Endothelial cell of umbilical vein (primary cell): ENCODE measurements around the gene CNPPD1. TPM values are rescaled to one million over a fixed set of nuclear protein-coding genes. Genes with fewer than 3 reads are reported as not detected.

Experiments used
- BruUV-seq: library from RNA; stranded (reverse); fragments of 400-500 nt; replicated peaks from 2 replicates; lab custom pipeline; 2021; lab: Mats Ljungman, UMichigan
- CTCF ChIA-PET: fragments of 300-600, 350-600 bp; sonication (Branson Sonifier 250); formaldehyde crosslinking; loops from one replicate; lab custom pipeline; 2021; ENCODE audit warnings: antibody characterized with exemption, inconsistent platforms; lab: Charles Lee
- POLR2A ChIA-PET: fragments of 300-600, 350-600 bp; sonication (Branson Sonifier 250); formaldehyde crosslinking; loops from one replicate; lab custom pipeline; 2021; ENCODE audit warnings: antibody characterized with exemption, inconsistent platforms; lab: Charles Lee
- DNase-seq: peaks from one replicate; pipeline ENCODE4 v3.0.0-alpha.2; 2011; ENCODE audit warnings: low read depth, low spot score
- FAIRE-seq: peaks from 2 replicates; lab custom pipeline; 2011; peaks lifted over from hg19 to GRCh38; lab: Jason Lieb, UNC
- H2AFZ ChIP-seq: 2 replicates; pipeline ENCODE4 v1.6.0; 2012; ENCODE audit warnings: low read depth, low read length, control low read depth, inconsistent platforms
- H3K27ac ChIP-seq: 2 replicates; pipeline ENCODE4 v1.5.1; 2011; ENCODE audit warnings: low read depth, mild to moderate bottlenecking, control low read depth, low read length, moderate library complexity; ENCODE audit not compliant: insufficient read depth
- H3K27me3 ChIP-seq, 2 experiments: 2 replicates each; pipeline versions ENCODE4 v1.6.0 to v1.6.1; 2011; ENCODE audit warnings: low read length in 2 of 2, mixed read lengths in 1 of 2; ENCODE audit not compliant: control insufficient read depth in 2 of 2, insufficient read depth in 2 of 2
- H3K36me3 ChIP-seq, 2 experiments: 2 replicates in 1 of 2; 3 replicates in 1 of 2; pipeline ENCODE4 v1.5.1; 2011; ENCODE audit warnings: low read length in 2 of 2, mild to moderate bottlenecking in 1 of 2, moderate library complexity in 1 of 2; ENCODE audit not compliant: control insufficient read depth in 2 of 2, insufficient read depth in 2 of 2; ENCODE audit errors: extremely low read depth in 1 of 2
- H3K4me1 ChIP-seq: 3 replicates; pipeline ENCODE4 v1.5.1; 2011; ENCODE audit warnings: mild to moderate bottlenecking, low read length; ENCODE audit not compliant: control insufficient read depth, insufficient read depth; ENCODE audit errors: extremely low read depth
- H3K4me2 ChIP-seq: 2 replicates; pipeline ENCODE4 v1.6.1; 2011; ENCODE audit warnings: low read length, control low read depth, mixed read lengths; ENCODE audit not compliant: insufficient read depth
- H3K4me3 ChIP-seq, 3 experiments: fragments of 200-600 bp in 1 of 3; sonication (generic), shearing (Covaris generic) in 1 of 3; replicated peaks in 1 of 3; 2 replicates each; pipeline ENCODE4 v1.5.1; 2011 to 2016; ENCODE audit warnings: control low read depth in 3 of 3, low read length in 3 of 3, mild to moderate bottlenecking in 2 of 3, inconsistent platforms in 1 of 3, low read depth in 1 of 3, moderate library complexity in 1 of 3; ENCODE audit not compliant: insufficient read depth in 1 of 3
- H3K79me2 ChIP-seq: 2 replicates; pipeline ENCODE4 v1.6.0; 2012; ENCODE audit warnings: low read length, inconsistent platforms; ENCODE audit not compliant: control insufficient read depth, insufficient read depth
- H3K9ac ChIP-seq: replicated peaks from 2 replicates; pipeline ENCODE3; 2011; ENCODE audit warnings: low read length, control low read depth; ENCODE audit not compliant: insufficient read depth; ENCODE audit errors: extremely low read depth
- H3K9me1 ChIP-seq: replicated peaks from 3 replicates; pipeline ENCODE4 v1.6.0; 2011; ENCODE audit warnings: mild to moderate bottlenecking, low read length; ENCODE audit not compliant: control insufficient read depth, insufficient read depth; ENCODE audit errors: extremely low read depth
- H3K9me3 ChIP-seq: replicated peaks from 2 replicates; pipeline ENCODE4 v1.5.1; 2012; ENCODE audit warnings: low read length, inconsistent platforms; ENCODE audit not compliant: control insufficient read depth, insufficient read depth
- H4K20me1 ChIP-seq: replicated peaks from 2 replicates; pipeline ENCODE3; 2011; ENCODE audit warnings: mild to moderate bottlenecking, low read length; ENCODE audit not compliant: control insufficient read depth, insufficient read depth; ENCODE audit errors: extremely low read depth
- EZH2 ChIP-seq: IDR thresholded peaks from 2 replicates; pipeline ENCODE4 v1.6.1; 2012; ENCODE audit warnings: borderline replicate concordance, low read depth, mild to moderate bottlenecking, moderate library complexity, low read length, inconsistent platforms; ENCODE audit not compliant: severe bottlenecking
- FOS ChIP-seq: IDR thresholded peaks from 2 replicates; pipeline ENCODE4 v1.6.1; 2011; ENCODE audit warnings: mild to moderate bottlenecking, low read length, moderate library complexity, borderline replicate concordance; ENCODE audit not compliant: insufficient read depth
- GATA2 ChIP-seq: IDR thresholded peaks from 2 replicates; pipeline ENCODE4 v1.7.0; 2011; ENCODE audit warnings: low read depth, mild to moderate bottlenecking, moderate library complexity, mixed read lengths, low read length; ENCODE audit not compliant: insufficient read length, insufficient read depth
- JUN ChIP-seq: IDR thresholded peaks from 2 replicates; pipeline ENCODE4 v1.6.1; 2011; ENCODE audit warnings: borderline replicate concordance, low read depth; ENCODE audit not compliant: insufficient read length, insufficient read depth
- MAX ChIP-seq: IDR thresholded peaks from 2 replicates; pipeline ENCODE4 v1.6.1; 2011; ENCODE audit not compliant: insufficient read depth, insufficient read length
- MYC ChIP-seq: IDR thresholded peaks from one replicate; pipeline ENCODE4 v1.6.1; 2011; ENCODE audit warnings: mild to moderate bottlenecking, low read depth, low read length
- POLR2A ChIP-seq: IDR thresholded peaks from 2 replicates; pipeline ENCODE4 v1.6.1; 2012; ENCODE audit warnings: low read depth, mild to moderate bottlenecking, control low read depth, low read length
- POLR2AphosphoS5 ChIP-seq: IDR thresholded peaks from 2 replicates; pipeline ENCODE4 v1.6.1; 2012; ENCODE audit warnings: low read depth, mild to moderate bottlenecking, control low read depth, low read length, moderate library complexity; ENCODE audit not compliant: insufficient read depth
- dilution Hi-C: fragments of 300-500 bp; cut with MboI; formaldehyde crosslinking; loops from one replicate; pipeline ENCODE4 v1.15.0; 2019; ENCODE audit warnings: low sequenced_read_pairs; ENCODE audit not compliant: extremely low pct_ligation_motif_present
- intact Hi-C: fragments of 100-400 bp; cut with micrococcal nuclease; formaldehyde crosslinking; loops from one replicate; pipeline ENCODE4 v1.10.0; 2022
- polyA plus RNA-seq, 4 experiments: library from polyadenylated mRNA; depleted of rRNA in 3 of 4; stranded (reverse) in 3 of 4; unstranded in 1 of 4; fragments of >200 nt; gene quantifications; 2 replicates each; pipeline versions ENCODE4 v1.2.1 to v1.2.3, GENCODE V29; 2011 to 2012; ENCODE audit warnings: missing spikeins in 1 of 4
- total RNA-seq: library from RNA; stranded (reverse); gene quantifications from 2 replicates; pipeline ENCODE4 v1.2.3, GENCODE V29; 2021
- TF ChIP-seq, protein P1 (sequence below), 2 donors: IDR thresholded peaks; 1 replicate in 1 of 2; 2 replicates in 1 of 2; pipeline ENCODE4 v1.5.1; 2011; ENCODE audit warnings: low read length in 2 of 2, mild to moderate bottlenecking in 2 of 2, moderate library complexity in 2 of 2, control low read depth in 1 of 2, inconsistent platforms in 1 of 2, low read depth in 1 of 2; ENCODE audit not compliant: insufficient read depth in 1 of 2; ENCODE audit errors: extremely low read depth in 1 of 2

CNPPD1 gene
- total and polyA plus RNA-seq, 2 donors (not counting 3 experiments of a cell fraction or from before 2014, with no cell fraction given), result 44.0 to 55.7 TPM

DNA sequence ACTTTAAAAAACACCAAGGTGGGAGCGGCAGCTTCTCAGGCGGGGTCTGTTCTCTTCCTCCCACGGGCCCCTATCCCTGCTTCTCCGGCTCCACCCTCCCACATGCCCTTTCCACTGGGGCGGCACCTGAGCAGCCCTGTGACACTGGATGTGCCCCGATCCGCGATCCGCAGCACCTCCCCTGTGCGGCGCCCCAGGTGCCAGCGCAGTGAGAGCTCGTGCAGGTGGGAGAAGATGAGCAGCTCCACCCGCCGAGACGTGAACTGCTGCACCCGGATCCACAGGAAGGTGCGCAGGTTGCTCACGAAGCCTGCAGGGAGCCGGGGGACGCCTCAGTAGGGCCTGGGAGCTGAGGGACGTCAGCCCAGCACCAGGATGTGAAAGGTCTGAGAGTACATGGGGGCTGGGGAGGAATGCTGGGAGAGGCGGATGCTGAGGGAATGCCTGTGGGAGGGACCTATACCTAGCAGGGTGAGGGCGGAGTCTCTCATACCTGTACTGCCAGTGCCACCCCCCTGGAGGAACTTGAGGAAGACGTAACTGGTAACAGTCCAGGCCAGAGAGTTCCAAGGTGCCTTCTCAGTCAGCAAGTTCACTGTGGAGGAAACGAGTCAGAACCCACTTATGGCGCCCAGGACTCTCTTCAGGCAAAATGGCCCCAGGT, 39.3 kb upstream of the CNPPD1 start:
- H3K27me3 ChIP-seq, result no peaks in the 10 kb centered on the region
- H3K4me3 ChIP-seq, result no peak overlapping the region
- FAIRE-seq (no peak), DNase-seq (no peak)
- BruUV-seq, result no TSS peak
- dilution Hi-C loops (no loop called here), intact Hi-C loops (loop anchor here (5.0 kb wide), 1 partner anchor 159 kb away; no protein-coding TSS in a partner anchor)
- no peak overlapping the region for H3K4me2 ChIP-seq
- peaks cover 14% of the 10 kb centered on the region for H3K4me1 ChIP-seq
- no peak overlapping the region for H3K9ac ChIP-seq
- H3K9me3 ChIP-seq, result no peaks in the 10 kb centered on the region
- no peaks in the 10 kb centered on the region for H3K9me1 ChIP-seq
- H4K20me1 ChIP-seq, result no peaks in the 10 kb centered on the region
- POLR2A ChIA-PET, result interaction anchor here (0.6 kb wide), 1 partner anchor 1781 kb away, joined by 8 read pairs; no protein-coding TSS in a partner anchor
- CTCF ChIA-PET, result interaction anchor here (1.2 to 1.6 kb wide), 2 partner anchors 11 to 79 kb away, joined by 3 to 6 read pairs; no protein-coding TSS in a partner anchor
- H3K36me3 ChIP-seq, result peaks cover 3 to 11% of the 10 kb centered on the region in 2 experiments
- H3K79me2 ChIP-seq, result no peaks in the 10 kb centered on the region
- no peak for TF ChIP-seq JUN
- TF ChIP-seq POLR2AphosphoS5, result no peak
- TF ChIP-seq EZH2, result no peak
- TF ChIP-seq POLR2A, result no peak
- TF ChIP-seq, protein P1, sequence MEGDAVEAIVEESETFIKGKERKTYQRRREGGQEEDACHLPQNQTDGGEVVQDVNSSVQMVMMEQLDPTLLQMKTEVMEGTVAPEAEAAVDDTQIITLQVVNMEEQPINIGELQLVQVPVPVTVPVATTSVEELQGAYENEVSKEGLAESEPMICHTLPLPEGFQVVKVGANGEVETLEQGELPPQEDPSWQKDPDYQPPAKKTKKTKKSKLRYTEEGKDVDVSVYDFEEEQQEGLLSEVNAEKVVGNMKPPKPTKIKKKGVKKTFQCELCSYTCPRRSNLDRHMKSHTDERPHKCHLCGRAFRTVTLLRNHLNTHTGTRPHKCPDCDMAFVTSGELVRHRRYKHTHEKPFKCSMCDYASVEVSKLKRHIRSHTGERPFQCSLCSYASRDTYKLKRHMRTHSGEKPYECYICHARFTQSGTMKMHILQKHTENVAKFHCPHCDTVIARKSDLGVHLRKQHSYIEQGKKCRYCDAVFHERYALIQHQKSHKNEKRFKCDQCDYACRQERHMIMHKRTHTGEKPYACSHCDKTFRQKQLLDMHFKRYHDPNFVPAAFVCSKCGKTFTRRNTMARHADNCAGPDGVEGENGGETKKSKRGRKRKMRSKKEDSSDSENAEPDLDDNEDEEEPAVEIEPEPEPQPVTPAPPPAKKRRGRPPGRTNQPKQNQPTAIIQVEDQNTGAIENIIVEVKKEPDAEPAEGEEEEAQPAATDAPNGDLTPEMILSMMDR (IDR thresholded peaks at IDR 0.05; ENCODE audit: extremely low read depth in 1 of 2, insufficient read depth in 1 of 2, low read depth in 1 of 2, low read length in 2 of 2), result no peak
- TF ChIP-seq FOS, result no peak
- no peak for TF ChIP-seq MAX
- no peak for TF ChIP-seq MYC
- no peak for TF ChIP-seq GATA2
- no peak overlapping the region for H3K27ac ChIP-seq
- H2AFZ ChIP-seq, result no peak overlapping the region
